HL-60 (cell line): ENCODE results near the gene CXorf49B.
"Not testable (repeated sequence)": the region's sequence is repeated elsewhere in the genome, so short reads cannot be mapped to it uniquely, and the experiment has no call there.

Source experiments
- DNase-seq, 2 experiments: peaks; one replicate each; pipeline ENCODE4 v3.0.0-alpha.2; 2010 to 2020; ENCODE audit warnings: low read depth in 1 of 2, low spot score in 1 of 2
- H3K27ac ChIP-seq: fragments of 250-450 bp; sonication (Bioruptor Pico); replicated peaks from 2 replicates; pipeline ENCODE4 v1.5.1; 2020; ENCODE audit warnings: mild to moderate bottlenecking, moderate library complexity
- H3K27me3 ChIP-seq: fragments of 250-450 bp; sonication (Bioruptor Pico); 2 replicates; pipeline ENCODE4 v1.5.1; 2021; ENCODE audit warnings: mild to moderate bottlenecking, moderate library complexity; ENCODE audit not compliant: insufficient read depth, poor library complexity, severe bottlenecking
- H3K4me3 ChIP-seq: replicated peaks from 2 replicates; pipeline ENCODE4 v1.5.1; 2011; ENCODE audit warnings: mild to moderate bottlenecking, control low read depth, low read length; ENCODE audit not compliant: insufficient read depth
- GABPA ChIP-seq: IDR thresholded peaks from 2 replicates; pipeline ENCODE4 v1.6.1; 2012; ENCODE audit warnings: low read depth
- POLR2AphosphoS5 ChIP-seq: IDR thresholded peaks from 2 replicates; pipeline ENCODE4 v1.6.1; 2012; ENCODE audit warnings: low read depth
- SPI1 ChIP-seq: IDR thresholded peaks from 2 replicates; pipeline ENCODE4 v1.6.1; 2012; ENCODE audit warnings: low read depth, mild to moderate bottlenecking, borderline replicate concordance
- TF ChIP-seq, protein P1 (sequence below): IDR thresholded peaks from one replicate; pipeline ENCODE4 v1.5.1; 2011; ENCODE audit warnings: low read length, control low read depth, inconsistent platforms; ENCODE audit not compliant: insufficient read depth
- TF ChIP-seq, protein P2 (sequence below): IDR thresholded peaks from 2 replicates; pipeline ENCODE4 v1.6.1; 2012; ENCODE audit warnings: low read depth; ENCODE audit not compliant: insufficient replicate concordance

CXorf49B gene

DNA sequence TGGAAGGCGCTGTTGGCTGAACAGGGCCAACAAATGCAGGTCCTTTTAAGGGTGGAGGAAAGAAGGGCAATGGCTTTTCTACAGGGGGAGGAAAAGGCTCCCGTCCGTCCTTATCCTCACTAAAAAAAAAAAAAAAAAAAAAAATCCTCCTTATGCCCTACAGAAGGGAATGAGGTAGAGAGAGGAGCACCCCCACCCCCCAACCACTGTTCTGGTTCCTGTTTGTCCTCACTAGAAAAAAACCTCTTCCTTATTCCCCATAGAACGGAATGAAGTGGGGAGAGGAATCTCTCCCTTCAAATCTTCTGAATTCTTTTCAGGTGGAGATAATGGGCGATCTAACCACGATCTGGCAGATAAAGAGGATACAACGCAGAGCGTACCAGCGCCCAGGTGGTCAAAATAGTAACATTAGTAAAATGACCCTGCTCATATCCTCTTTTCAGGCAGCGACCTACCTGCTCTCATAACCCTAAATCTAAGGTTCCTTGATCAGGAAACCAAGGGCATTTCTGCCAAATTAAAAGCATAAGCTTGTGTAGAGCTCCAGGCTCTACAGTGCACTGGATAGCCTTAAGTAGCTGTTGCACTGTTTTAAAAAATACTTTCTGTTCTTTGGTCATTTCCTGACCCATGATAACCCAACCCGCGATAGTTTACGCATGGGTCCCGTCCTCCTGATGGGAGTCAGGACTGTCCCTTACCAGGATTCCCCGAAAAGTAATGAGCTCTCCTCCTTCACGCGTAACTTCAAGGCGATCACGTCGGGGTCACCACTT lies 20.6 kb downstream of the CXorf49B start:
- DNase-seq, H3K27ac ChIP-seq, H3K4me3 ChIP-seq, H3K27me3 ChIP-seq: not testable (repeated sequence)

DNA sequence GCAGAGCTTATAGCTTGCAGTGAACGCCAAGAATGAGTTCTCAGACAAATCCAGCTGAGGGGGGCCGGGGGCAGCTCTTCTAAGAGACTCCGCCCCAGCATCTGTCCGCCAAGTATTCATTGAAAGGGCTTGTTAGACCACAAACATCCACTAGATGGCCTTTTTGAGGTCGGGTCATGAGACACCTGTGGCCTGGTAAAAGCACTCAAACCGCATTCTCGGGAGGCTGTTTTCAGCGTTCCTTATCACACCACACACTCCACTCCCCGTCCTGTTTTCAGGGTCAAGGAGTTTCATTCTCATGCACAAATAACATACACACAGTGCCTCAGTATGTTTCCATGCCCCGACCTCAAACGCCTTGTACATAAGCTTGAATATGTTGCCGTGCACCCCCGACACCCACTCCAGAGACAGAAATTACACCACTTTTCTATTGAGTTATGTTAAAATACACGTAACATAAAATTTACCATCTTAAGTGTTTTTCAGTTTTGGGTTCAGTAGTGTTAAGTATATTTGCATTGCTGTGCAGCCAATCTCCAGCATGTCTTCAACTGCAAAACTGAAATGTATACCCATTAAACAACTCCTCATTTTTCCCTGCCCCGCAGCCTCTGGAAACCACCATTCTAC lies 21.3 kb downstream of the CXorf49B start:
- not testable (repeated sequence) for DNase-seq, H3K4me3 ChIP-seq, H3K27ac ChIP-seq, H3K27me3 ChIP-seq

DNA sequence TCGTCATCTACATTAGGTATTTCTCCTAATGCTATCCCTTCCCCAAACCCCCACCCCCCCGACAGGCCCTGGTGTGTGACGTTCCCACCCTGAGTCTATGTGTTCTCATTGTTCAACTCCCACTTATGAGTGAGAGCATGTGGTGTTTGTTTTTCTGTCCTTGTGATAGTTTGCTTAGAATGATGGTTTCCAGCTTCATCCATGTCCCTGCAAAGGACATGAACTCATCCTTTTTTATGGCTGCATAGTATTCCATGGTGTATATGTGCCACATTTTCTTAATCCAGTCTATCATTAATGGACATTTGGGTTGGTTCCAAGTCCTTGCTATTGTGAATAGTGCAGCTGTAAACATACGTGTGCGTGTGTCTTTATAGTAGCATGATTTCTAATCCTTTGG lies 43.3 kb downstream of the CXorf49B start:
- DNase-seq, H3K4me3 ChIP-seq, H3K27ac ChIP-seq, H3K27me3 ChIP-seq: not testable (repeated sequence)

DNA sequence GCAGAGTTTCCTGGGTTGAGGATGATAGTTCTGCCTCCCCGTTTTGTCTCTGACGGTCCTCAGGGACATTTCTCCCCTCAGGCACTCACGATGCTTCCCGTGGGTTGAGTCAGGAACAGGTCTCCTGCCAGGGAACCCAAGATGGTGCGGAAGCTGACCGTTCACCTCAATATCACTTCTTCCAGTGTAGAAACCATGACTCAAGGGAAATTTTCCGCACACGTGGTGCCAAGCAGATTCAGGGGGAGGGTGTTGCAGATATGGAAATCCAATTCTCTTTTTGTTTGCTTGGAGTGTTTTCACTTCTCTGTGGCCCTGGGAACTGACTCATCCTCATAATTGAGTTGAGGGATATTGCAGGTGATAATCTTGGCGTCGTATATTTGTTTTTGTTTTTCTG lies 46.7 kb downstream of the CXorf49B start:
- DNase-seq: no peak
- no peak overlapping the region for H3K27ac ChIP-seq
- TF ChIP-seq GABPA (no peak), POLR2AphosphoS5 (no peak), SPI1 (no peak)
- TF ChIP-seq, protein P1, sequence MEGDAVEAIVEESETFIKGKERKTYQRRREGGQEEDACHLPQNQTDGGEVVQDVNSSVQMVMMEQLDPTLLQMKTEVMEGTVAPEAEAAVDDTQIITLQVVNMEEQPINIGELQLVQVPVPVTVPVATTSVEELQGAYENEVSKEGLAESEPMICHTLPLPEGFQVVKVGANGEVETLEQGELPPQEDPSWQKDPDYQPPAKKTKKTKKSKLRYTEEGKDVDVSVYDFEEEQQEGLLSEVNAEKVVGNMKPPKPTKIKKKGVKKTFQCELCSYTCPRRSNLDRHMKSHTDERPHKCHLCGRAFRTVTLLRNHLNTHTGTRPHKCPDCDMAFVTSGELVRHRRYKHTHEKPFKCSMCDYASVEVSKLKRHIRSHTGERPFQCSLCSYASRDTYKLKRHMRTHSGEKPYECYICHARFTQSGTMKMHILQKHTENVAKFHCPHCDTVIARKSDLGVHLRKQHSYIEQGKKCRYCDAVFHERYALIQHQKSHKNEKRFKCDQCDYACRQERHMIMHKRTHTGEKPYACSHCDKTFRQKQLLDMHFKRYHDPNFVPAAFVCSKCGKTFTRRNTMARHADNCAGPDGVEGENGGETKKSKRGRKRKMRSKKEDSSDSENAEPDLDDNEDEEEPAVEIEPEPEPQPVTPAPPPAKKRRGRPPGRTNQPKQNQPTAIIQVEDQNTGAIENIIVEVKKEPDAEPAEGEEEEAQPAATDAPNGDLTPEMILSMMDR: no peak
- TF ChIP-seq, protein P2, sequence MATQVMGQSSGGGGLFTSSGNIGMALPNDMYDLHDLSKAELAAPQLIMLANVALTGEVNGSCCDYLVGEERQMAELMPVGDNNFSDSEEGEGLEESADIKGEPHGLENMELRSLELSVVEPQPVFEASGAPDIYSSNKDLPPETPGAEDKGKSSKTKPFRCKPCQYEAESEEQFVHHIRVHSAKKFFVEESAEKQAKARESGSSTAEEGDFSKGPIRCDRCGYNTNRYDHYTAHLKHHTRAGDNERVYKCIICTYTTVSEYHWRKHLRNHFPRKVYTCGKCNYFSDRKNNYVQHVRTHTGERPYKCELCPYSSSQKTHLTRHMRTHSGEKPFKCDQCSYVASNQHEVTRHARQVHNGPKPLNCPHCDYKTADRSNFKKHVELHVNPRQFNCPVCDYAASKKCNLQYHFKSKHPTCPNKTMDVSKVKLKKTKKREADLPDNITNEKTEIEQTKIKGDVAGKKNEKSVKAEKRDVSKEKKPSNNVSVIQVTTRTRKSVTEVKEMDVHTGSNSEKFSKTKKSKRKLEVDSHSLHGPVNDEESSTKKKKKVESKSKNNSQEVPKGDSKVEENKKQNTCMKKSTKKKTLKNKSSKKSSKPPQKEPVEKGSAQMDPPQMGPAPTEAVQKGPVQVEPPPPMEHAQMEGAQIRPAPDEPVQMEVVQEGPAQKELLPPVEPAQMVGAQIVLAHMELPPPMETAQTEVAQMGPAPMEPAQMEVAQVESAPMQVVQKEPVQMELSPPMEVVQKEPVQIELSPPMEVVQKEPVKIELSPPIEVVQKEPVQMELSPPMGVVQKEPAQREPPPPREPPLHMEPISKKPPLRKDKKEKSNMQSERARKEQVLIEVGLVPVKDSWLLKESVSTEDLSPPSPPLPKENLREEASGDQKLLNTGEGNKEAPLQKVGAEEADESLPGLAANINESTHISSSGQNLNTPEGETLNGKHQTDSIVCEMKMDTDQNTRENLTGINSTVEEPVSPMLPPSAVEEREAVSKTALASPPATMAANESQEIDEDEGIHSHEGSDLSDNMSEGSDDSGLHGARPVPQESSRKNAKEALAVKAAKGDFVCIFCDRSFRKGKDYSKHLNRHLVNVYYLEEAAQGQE: no peak
- H3K4me3 ChIP-seq: no peak overlapping the region
- H3K27me3 ChIP-seq: no peaks in the 10 kb centered on the region

DNA sequence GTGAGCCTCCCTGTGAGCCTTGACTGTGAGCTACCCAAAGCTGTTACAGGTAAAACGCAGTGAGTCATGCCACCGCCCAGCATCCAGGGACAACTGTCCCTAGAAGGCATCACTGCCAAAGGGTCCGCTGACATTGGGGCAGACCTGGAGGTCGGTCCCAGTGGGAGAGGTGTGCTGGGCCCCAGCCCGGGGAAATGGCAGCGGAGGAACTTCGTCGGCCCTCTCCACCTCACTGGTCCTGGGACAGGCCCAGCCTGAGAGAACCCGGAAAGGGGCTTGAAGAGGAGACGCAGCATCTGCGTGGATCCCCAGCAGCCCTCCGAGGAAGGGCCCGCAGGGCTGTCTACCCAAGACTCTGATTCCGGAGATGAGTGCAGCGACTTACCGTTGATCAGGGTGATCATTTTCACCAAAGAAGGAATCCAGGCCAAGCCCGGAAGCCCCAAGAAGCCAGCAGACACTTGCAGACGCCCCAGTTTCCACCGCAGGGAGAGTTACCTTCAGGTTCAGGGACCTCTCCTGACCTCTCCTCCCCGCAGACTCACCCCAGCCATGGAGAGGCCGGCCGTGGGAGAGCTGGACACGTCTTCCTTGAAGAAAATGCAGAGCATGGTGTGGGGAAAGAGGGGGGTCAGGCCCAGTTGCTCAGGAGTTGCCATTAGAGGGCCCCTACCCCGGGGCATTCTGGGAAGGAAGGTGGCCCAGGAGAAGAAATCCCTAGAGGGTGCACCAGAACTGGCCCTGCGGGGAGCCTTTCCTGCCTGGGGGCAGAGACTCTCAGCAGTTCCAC lies 51.2 kb downstream of the CXorf49B start:
- Histone ChIP-seq H3K4me3 (no peak overlapping the region), H3K27ac (no peak overlapping the region), H3K27me3 (no peaks in the 10 kb centered on the region)
- no peak for TF ChIP-seq SPI1
- no peak for TF ChIP-seq POLR2AphosphoS5
- DNase-seq: no peak

DNA sequence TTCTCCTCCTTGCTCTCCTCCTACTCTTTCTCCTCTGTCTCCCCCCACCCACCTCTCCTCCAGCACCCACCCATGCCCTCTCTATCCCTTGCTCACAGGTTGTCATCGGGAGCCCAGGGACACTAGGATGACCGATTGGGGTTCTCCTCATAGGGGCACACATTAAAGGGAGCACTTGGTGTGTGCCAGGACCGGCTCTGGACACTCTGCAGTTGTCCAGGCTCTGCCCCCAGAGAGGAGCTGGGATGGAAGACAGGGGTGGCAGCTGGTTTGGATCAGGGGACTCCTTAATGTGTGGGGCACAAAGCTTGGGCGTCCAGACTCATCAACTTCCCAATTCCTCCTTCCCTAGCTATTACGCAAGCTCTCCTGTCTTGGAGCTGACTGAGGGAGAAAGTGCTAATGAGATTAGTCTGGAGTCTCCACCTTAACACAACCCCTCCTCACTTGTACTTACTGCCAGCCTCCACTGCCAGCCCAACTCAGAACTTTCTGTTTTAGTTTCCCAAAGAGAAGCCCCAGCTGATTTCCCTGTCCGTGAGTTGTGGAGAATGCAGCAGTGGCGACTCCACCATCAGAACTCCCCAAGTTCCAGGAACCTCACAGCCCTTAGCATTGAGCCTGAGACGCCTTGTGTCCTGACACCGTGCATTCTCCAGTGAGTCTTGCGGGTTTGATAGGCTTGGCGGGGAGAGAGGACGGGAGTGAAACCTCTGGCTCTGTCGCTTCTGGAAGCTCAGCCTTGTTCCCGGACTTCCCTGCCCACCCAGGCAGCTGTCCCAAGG lies 52.2 kb downstream of the CXorf49B start:
- no peak overlapping the region for H3K4me3 ChIP-seq
- no peak for DNase-seq
- no peaks in the 10 kb centered on the region for H3K27me3 ChIP-seq
- no peak overlapping the region for H3K27ac ChIP-seq
- TF ChIP-seq, protein P2: no peak
- TF ChIP-seq POLR2AphosphoS5 (no peak), SPI1 (no peak), GABPA (no peak)
- TF ChIP-seq, protein P1: no peak
